ENCODE results near the gene LHFPL2.

GRCh38 chr5:78601559-78602314 is 46.8 kb downstream of the LHFPL2 start:
- no peak for TF ChIP-seq BHLHE40 (IDR thresholded peaks at IDR 0.05; ENCODE audit: borderline replicate concordance)
- no peak for TF ChIP-seq FOXM1 (IDR thresholded peaks at IDR 0.05; ENCODE audit: borderline replicate concordance)
- TF ChIP-seq ARNT (IDR thresholded peaks at IDR 0.05) = no peak
- peak; percentile 28; the same call in 1 of the 2 replicates for TF ChIP-seq PKNOX1 (IDR thresholded peaks at IDR 0.05)
- no peak for TF ChIP-seq ELF4 (IDR thresholded peaks at IDR 0.05)
- TF ChIP-seq SUZ12 (IDR thresholded peaks at IDR 0.05) = no peak
- TF ChIP-seq TARDBP (IDR thresholded peaks at IDR 0.05) = no peak
- TF ChIP-seq SP1 (IDR thresholded peaks at IDR 0.05) = no peak
- no peak for TF ChIP-seq FOXA1 (IDR thresholded peaks at IDR 0.05)
- TF ChIP-seq NFRKB (IDR thresholded peaks at IDR 0.05) = no peak
- no peak for TF ChIP-seq CTBP1 (IDR thresholded peaks at IDR 0.05; ENCODE audit: borderline replicate concordance)
